Activated naive CD8-positive, alpha-beta T cell treated with anti-CD3 and anti-CD28 coated beads, Interleukin-2, amount 50 U/mL, for 24 hours (primary cell): ENCODE results near the gene CARNS1.
"Not testable (repeated sequence)": the region's sequence is repeated elsewhere in the genome, so short reads cannot be mapped to it uniquely, and the experiment has no call there.

ENCODE experiments used
- ATAC-seq: fragments of 150-1000 bp; cut with Tn5 transposase; one replicate; pipeline ENCODE4 v1.10.0; 2021
- DNase-seq: peaks from one replicate; pipeline ENCODE4 v3.0.0; 2021
- H3K27ac Mint-ChIP-seq: one replicate; pipeline ENCODE4 v1.8.0; 2021; ENCODE audit warnings: mild to moderate bottlenecking, mixed read lengths
- H3K27me3 Mint-ChIP-seq: one replicate; pipeline ENCODE4 v1.8.0; 2021; ENCODE audit warnings: mixed read lengths
- H3K36me3 Mint-ChIP-seq: one replicate; pipeline ENCODE4 v1.8.0; 2021; ENCODE audit warnings: low read depth, mixed read lengths
- H3K4me1 Mint-ChIP-seq: one replicate; pipeline ENCODE4 v1.8.0; 2021; ENCODE audit warnings: mixed read lengths
- H3K4me3 Mint-ChIP-seq: one replicate; pipeline ENCODE4 v1.8.0; 2021; ENCODE audit warnings: mild to moderate bottlenecking, moderate library complexity, mixed read lengths
- H3K9me3 Mint-ChIP-seq: one replicate; pipeline ENCODE4 v1.8.0; 2021; ENCODE audit warnings: mixed read lengths

CARNS1 gene

GRCh38 chr11:67420147-67420645, 4.7 kb downstream of the CARNS1 start:
- ATAC-seq (no peak), DNase-seq (peak; percentile 16)
- Mint-ChIP-seq H3K36me3 (no peaks in the 10 kb centered on the region), H3K27ac (peak overlapping the region; percentile 89), H3K9me3 (no peaks in the 10 kb centered on the region), H3K27me3 (no peaks in the 10 kb centered on the region), H3K4me3 (peak overlapping the region; percentile 83), H3K4me1 (peaks cover 46% of the 10 kb centered on the region)

GRCh38 chr11:67420646-67421429, 5.4 kb downstream of the CARNS1 start:
- peak overlapping the region; percentile 83 for H3K4me3 Mint-ChIP-seq
- no peaks in the 10 kb centered on the region for H3K9me3 Mint-ChIP-seq
- H3K36me3 Mint-ChIP-seq: no peaks in the 10 kb centered on the region
- H3K27ac Mint-ChIP-seq: peak overlapping the region; percentile 89
- ATAC-seq (peak; percentile 85), DNase-seq (peak; percentile 100)
- H3K4me1 Mint-ChIP-seq: peaks cover 46% of the 10 kb centered on the region
- no peaks in the 10 kb centered on the region for H3K27me3 Mint-ChIP-seq

GRCh38 chr11:67421430-67422031, 6.1 kb downstream of the CARNS1 start:
- peak overlapping the region; percentile 65 for H3K27ac Mint-ChIP-seq
- ATAC-seq: no peak
- peaks cover 39% of the 10 kb centered on the region for H3K4me1 Mint-ChIP-seq
- peak overlapping the region; percentile 69 for H3K4me3 Mint-ChIP-seq
- H3K36me3 Mint-ChIP-seq: no peaks in the 10 kb centered on the region
- H3K9me3 Mint-ChIP-seq: no peaks in the 10 kb centered on the region
- H3K27me3 Mint-ChIP-seq: no peaks in the 10 kb centered on the region
- DNase-seq: no peak

GRCh38 chr11:67422891-67423290, 7.4 kb downstream of the CARNS1 start:
- DNase-seq: no peak
- no peaks in the 10 kb centered on the region for H3K36me3 Mint-ChIP-seq
- no peaks in the 10 kb centered on the region for H3K9me3 Mint-ChIP-seq
- H3K27me3 Mint-ChIP-seq: no peaks in the 10 kb centered on the region
- peak overlapping the region; percentile 25 for H3K27ac Mint-ChIP-seq
- H3K4me1 Mint-ChIP-seq: peaks cover 36% of the 10 kb centered on the region
- peak overlapping the region; percentile 17 for H3K4me3 Mint-ChIP-seq
- no peak for ATAC-seq

GRCh38 chr11:67423466-67423865, 8.0 kb downstream of the CARNS1 start:
- H3K36me3 Mint-ChIP-seq: no peaks in the 10 kb centered on the region
- peaks cover 31% of the 10 kb centered on the region for H3K4me1 Mint-ChIP-seq

GRCh38 chr11:67423891-67424613, 8.6 kb downstream of the CARNS1 start:
- Mint-ChIP-seq H3K27me3 (peaks cover 2% of the 10 kb centered on the region), H3K4me3 (no peak overlapping the region), H3K9me3 (no peaks in the 10 kb centered on the region), H3K27ac (no peak overlapping the region), H3K36me3 (peaks cover 2% of the 10 kb centered on the region), H3K4me1 (peaks cover 29% of the 10 kb centered on the region)
- no peak for DNase-seq
- no peak for ATAC-seq

More at GRCh38 chr11:67423466-67423865, 8.0 kb downstream of the CARNS1 start:
- H3K27ac Mint-ChIP-seq: no peak overlapping the region
- H3K9me3 Mint-ChIP-seq: no peaks in the 10 kb centered on the region
- no peak overlapping the region for H3K4me3 Mint-ChIP-seq
- ATAC-seq (no peak), DNase-seq (no peak)
- H3K27me3 Mint-ChIP-seq: no peaks in the 10 kb centered on the region

- peak overlapping the region; percentile 98 for H3K27ac Mint-ChIP-seq
- not testable (repeated sequence) for H3K9me3 Mint-ChIP-seq, H3K27me3 Mint-ChIP-seq, ATAC-seq
- DNase-seq: peak; percentile 32
- H3K36me3 Mint-ChIP-seq: peaks cover 11% of the 10 kb centered on the region
- H3K4me1 Mint-ChIP-seq: peaks cover 35% of the 10 kb centered on the region
- H3K4me3 Mint-ChIP-seq: peak overlapping the region; percentile 97
Measured at GRCh38 chr11:67427364-67427859, 11.9 kb downstream of the CARNS1 start.

- H3K4me1 Mint-ChIP-seq: peaks cover 42% of the 10 kb centered on the region
Measured at GRCh38 chr11:67428052-67429001, 12.8 kb downstream of the CARNS1 start, which contains the start of gene RPS6KB2. RPS6KB2 (plus strand) TSS chr11:67428494; CDS start chr11:67428546, 52 bp downstream.

GRCh38 chr11:67429038-67429668, 13.7 kb downstream of the CARNS1 start:
- no peak for DNase-seq
- peak overlapping the region; percentile 97 for H3K4me3 Mint-ChIP-seq
- H3K27ac Mint-ChIP-seq: peak overlapping the region; percentile 98
- H3K36me3 Mint-ChIP-seq: peaks cover 13% of the 10 kb centered on the region
- no peak for ATAC-seq
- peaks cover 49% of the 10 kb centered on the region for H3K4me1 Mint-ChIP-seq
- no peaks in the 10 kb centered on the region for H3K9me3 Mint-ChIP-seq
- peaks cover 2% of the 10 kb centered on the region for H3K27me3 Mint-ChIP-seq

More at GRCh38 chr11:67428052-67429001, 12.8 kb downstream of the CARNS1 start, which contains the start of gene RPS6KB2:
- ATAC-seq (peak; percentile 88), DNase-seq (peak; percentile 100)
- H3K27me3 Mint-ChIP-seq: peaks cover 2% of the 10 kb centered on the region
- peaks cover 11% of the 10 kb centered on the region for H3K36me3 Mint-ChIP-seq
- H3K27ac Mint-ChIP-seq: peak within 1 kb of the TSS; percentile 98
- H3K4me3 Mint-ChIP-seq: peak within 1 kb of the TSS; percentile 97
- H3K9me3 Mint-ChIP-seq: no peaks in the 10 kb centered on the region

- H3K4me1 Mint-ChIP-seq: peaks cover 55% of the 10 kb centered on the region
- no peaks in the 10 kb centered on the region for H3K9me3 Mint-ChIP-seq
- peak overlapping the region; percentile 97 for H3K4me3 Mint-ChIP-seq
- peaks cover 2% of the 10 kb centered on the region for H3K27me3 Mint-ChIP-seq
- ATAC-seq (no peak), DNase-seq (no peak)
- peak overlapping the region; percentile 98 for H3K27ac Mint-ChIP-seq
- H3K36me3 Mint-ChIP-seq: peaks cover 13% of the 10 kb centered on the region
Measured at GRCh38 chr11:67429722-67430121, 14.2 kb downstream of the CARNS1 start.

- Mint-ChIP-seq H3K4me3 (peak overlapping the region; percentile 14), H3K27ac (peak overlapping the region; percentile 76), H3K4me1 (peaks cover 68% of the 10 kb centered on the region), H3K9me3 (no peaks in the 10 kb centered on the region), H3K36me3 (peaks cover 24% of the 10 kb centered on the region), H3K27me3 (peaks cover 2% of the 10 kb centered on the region)
- no peak for DNase-seq
- no peak for ATAC-seq
Measured at GRCh38 chr11:67431346-67432249, 16.1 kb downstream of the CARNS1 start.

- peaks cover 62% of the 10 kb centered on the region for H3K4me1 Mint-ChIP-seq
Measured at GRCh38 chr11:67432655-67433349, 17.3 kb downstream of the CARNS1 start.

More at GRCh38 chr11:67432655-67433349, 17.3 kb downstream of the CARNS1 start:
- Mint-ChIP-seq H3K36me3 (peaks cover 28% of the 10 kb centered on the region), H3K27ac (peak overlapping the region; percentile 39), H3K9me3 (no peaks in the 10 kb centered on the region), H3K27me3 (peaks cover 2% of the 10 kb centered on the region), H3K4me3 (no peak overlapping the region)
- ATAC-seq (no peak), DNase-seq (no peak)
